Stimulated activated CD8-positive, alpha-beta memory T cell treated with anti-CD3 and anti-CD28 coated beads, Interleukin-7, amount 100 ng/mL, for 4 hours (primary cell): ENCODE data around the gene SMAP1.
A peak's percentile ranks its signal among the peaks of the same experiment; 100 is the strongest.

Experiments
- DNase-seq, 2 donors: peaks; one replicate each; pipeline ENCODE4 v3.0.0-alpha.2; 2020; ENCODE audit warnings: low read depth in 2 of 2

Gene SMAP1

DNA sequence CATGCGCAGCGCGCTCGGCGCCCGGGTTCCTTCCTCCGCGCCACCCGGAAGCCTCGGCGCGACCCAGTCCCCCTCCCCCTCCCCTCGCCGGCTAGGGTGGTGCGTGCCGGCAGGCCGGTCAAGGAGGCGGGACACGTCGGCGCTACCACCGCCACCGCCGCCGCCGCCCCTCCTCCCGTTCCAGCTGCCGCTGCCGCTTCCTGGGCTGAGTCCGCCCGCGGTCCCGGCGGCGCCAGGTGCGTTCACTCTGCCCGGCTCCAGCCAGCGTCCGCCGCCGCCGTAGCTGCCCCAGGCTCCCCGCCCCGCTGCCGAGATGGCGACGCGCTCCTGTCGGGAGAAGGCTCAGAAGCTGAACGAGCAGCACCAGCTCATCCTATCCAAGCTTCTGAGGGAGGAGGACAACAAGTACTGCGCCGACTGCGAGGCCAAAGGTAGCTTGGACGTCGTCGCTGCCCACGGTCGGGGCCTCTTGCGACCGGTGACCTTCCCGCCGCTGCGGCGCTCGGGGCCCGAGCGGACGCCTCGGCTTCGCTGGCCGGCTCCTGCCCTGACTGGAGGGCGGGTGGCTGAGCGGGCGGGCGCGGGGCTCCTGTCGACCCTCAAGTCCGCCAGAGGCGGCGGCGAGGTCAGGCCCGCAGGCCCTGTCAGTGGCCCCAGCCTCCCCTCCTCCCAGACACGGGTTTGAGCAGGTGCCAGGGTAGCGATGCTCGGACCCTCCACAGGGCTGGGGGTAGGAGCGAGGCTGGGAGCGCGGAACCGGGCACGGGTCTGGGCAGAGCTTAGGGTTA, at the start of gene SMAP1:
SMAP1 (plus strand) TSS at position 173 of the 788 bp plus-strand sequence; CDS start at position 314, 141 bp downstream.
- peak; percentile 78 to 93 for DNase-seq

DNA sequence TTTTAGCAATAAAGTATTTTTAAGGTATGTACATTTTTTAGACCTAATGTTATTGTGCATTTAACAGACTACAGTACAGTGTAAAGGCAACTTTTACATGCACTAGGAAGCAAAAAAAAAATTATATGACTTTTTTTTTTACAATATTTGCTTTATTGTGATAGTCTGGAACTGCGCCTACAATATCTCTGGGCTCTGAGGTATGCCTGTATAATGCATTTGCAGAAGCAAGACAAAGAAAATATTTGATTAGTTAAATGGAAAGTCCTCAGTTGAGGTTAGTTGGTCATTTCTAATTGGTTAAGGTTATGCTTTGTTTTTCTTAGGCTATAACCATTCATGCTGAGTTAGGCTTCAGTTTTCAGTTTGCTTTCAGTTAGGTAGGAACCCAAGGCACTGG, 46.9 kb upstream of the SMAP1 start:
- no peak for DNase-seq

DNA sequence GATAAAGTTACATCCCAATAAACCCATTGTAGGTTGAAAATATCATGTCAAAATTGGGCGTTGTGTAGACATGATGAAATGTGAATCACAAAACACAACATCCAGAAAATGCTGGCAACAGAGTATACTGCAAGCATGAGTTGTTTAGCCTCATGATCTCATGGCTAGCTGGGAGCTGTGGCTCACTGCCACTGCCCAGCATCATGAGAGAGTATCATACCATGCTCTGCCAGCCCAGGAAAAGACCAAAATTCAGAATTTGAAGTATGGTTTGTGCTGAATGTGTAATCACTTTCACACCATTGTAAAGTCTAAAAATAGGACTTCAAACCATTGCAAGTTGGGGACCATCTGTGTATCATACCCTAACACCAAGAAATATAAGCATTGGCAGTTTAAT, 45.2 kb upstream of the SMAP1 start:
- no peak for DNase-seq

DNA sequence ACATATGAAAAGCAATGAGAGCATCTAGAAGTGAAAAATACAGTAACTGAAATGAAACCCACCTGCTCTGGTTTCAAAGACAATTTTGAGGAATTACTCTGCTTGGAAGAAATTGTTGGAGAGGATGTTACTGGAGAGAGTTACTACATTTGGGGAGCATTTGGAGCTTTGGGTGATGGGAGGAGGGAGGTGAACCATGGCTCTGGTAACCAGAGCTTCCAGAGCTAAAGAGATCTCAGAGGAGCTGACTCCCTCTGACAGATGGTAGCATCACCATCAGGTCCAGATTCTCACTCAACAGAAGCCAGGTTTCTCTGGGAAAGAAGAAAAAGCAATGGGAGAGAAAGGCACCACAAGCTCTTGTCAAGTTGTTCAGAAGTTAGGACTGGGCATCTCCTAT, 42.2 kb upstream of the SMAP1 start:
- no peak for DNase-seq

DNA sequence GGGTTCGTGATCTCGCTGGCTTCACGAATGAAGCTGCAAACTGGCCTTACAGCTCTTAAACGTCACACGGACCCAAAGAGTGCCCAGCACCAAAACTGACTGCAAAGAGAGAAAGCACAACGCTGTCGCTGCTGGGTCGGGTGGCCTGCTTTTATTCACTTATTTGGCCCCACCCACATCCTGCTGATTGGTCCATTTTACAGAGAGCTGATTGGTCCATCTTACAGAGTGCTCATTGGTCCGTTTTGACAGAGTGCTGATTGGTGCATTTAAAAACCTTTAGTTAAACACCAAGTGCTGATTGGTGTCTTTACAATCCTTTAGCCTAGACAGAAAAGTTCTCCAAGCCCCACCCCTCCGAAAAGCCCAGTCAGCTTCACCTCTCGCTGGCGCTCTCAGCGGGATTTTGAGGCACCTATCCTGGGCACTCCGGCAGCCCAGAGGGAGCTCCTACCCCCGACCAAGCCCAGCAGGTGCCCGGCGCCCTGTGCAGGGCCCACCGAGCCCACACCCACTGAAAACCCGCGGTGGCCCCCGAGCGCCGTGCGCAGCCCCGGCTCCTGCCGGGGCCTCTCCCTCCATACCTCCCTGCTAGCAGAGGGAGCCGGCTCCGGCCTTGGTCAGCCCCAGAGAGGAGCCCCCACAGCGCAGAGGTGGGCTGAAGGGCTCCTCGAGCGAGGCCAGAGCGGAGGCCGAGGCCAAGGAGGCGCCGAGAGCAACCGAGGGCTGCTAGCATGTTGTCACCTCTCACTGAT, 40.0 kb upstream of the SMAP1 start:
- no peak for DNase-seq

DNA sequence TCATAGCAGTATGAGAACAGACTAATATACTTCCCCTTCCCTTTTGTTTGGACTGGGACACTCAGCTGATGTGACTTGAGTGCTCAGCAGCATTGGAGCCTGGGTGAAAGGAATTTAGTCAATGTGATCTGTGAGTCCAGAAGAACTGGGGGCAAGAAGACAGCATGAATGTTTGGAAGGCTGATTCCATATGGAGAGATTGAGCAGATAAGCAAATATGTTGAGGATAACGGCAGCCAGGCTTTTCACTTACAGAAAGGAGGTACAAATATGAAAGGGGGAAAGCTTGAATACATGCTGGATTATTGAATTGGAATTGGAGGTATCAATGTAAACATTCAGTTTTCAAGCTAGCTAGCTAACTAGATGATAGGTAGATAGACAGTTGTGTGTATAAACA, 37.8 kb upstream of the SMAP1 start:
- no peak for DNase-seq

DNA sequence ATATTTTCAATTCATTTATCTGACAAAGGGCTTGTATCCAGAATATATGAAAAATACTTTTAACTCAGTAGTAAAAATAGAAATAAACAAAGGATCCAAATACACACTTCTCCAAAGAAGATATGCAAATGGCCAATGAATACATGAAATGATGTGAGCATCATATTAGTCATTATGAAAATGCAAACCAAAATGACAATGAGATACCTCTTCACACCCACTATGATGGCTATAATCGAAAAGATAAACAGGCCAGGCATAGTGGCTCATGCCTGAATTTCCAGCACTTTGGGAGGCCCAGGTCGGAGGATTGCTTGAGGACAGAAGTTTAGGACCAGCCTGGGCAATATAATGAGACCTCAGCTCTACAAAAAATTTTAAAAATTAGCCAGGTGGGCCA, 33.8 kb upstream of the SMAP1 start:
- DNase-seq = no peak

DNA sequence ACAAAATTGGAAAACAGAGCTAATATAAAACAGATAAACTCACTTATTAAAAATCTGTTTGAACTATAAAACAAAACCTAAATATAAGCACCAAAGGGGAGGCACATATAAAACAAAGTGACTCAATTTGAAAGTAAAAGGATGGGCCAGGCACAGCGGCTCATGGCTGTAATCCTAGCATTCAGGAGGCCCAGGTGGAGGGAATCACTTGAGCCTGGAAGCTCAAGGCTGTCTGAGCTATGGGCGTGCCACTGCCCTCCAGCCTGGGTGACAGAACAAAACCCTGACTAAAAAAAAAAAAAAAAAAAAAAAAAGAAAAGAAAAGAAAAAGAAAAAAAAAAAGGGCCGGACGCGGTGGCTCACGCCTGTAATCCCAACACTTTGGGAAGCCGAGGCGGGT, 31.1 kb upstream of the SMAP1 start:
- no peak for DNase-seq

DNA sequence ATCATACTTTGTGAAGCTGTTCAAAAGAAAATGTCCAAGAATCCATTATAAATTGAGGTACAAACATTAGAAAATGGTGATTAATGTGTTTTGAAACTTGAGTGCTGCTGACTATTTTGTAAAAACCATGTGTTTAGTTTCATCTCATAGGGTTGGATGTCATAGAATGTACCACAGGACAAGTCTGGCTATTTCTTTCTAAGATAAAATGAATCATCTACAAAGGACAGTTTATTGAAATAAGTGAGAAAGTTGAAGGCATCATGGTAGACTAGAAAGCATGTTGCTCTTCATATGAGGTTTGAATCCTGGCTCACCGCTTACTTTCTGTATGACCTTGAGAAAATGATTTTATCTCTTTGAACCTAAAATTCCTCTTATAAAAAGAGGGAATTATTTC, 29.2 kb upstream of the SMAP1 start:
- DNase-seq = no peak

DNA sequence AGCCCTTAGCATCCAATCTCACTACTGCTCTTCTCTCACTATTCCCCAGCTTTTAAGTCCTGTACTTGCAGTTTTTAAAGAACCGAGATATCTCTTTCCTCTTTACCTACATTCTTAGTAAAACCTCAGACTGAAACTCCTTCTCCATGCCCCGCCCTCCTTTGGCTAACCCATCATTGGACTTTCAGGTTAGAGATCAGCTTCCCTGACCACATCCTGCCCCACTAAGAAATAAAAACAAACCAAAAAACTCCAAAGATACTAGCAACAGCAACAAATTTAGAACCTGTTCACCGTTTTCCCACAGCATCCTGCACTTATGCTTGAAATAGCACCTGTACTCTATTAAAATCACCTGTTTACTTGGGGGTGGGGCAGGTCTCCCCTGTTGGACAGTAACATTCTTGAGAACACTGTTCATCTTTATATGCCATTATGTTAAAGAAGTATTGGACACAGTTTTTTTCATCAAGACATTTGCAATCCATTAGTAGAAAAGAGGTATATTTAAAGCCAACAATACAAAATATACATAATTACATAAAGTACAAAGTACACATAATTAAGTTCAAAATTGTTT, 16.3 kb upstream of the SMAP1 start:
- peak; percentile 2 to 33 for DNase-seq

DNA sequence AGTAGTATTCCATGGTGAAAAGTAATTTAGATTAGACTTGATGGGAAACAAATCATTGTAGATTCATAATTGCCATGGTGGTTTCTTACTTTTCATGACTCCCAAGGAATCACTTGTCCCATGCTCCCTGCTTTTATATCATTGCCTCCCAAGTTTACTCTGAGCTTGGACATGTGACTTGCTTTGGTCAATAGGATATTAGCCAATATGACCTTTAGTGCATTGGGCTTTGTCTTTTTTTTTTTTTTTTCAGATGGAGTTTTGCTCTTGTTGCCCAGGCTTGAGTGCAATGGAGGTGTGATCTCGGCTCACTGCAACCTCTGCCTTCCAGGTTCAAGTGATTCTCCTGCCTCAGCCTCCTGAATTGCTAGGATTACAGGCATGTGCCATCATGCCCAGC, 15.5 kb upstream of the SMAP1 start:
- no peak for DNase-seq

DNA sequence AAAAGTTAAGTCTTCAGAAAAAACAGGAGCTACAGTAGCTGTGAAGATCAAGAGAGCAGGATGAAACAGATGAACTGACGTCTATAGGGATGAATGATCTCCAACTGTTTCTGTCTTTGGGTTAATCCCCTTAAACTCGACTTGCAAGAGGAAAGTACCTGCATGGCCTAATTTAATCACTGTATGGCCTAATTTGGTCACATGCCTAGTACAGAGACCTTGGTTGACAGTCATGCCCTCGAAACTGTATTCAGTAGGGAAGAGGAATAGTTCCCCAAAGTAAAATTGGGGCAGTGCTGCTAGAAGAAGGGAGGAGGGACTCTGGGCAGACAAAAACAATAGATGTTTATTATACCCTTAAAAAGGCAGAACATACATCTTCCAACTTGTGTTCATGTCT, 10.0 kb upstream of the SMAP1 start:
- DNase-seq = no peak

DNA sequence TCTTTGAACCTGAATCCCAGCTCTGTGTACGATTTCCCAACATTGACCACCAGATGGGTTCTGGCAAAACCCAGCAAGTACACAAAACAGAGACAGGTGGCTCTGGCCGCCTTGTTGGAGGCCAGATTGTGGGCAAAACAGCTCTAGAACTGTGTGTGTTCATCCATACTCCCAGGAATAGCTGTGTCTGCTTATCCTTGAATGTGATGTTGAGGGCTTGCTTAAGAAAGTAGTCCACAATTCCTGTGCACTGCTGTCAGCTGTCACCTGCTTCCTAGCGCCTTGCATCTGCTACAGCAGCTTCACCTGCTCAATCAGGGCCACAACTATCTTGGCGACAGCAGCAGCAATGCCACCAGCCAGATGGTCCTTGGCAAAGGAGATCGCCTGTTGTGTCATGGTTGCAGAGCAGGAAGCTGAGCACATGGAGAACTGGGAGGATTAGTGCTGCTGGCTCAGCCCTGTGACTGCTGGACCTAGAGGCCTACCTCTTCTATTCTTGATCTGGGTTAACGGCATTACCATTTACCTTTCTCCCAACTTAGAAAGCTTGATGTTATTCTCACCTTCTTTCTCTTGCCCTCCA, 3.7 kb upstream of the SMAP1 start:
- no peak for DNase-seq

DNA sequence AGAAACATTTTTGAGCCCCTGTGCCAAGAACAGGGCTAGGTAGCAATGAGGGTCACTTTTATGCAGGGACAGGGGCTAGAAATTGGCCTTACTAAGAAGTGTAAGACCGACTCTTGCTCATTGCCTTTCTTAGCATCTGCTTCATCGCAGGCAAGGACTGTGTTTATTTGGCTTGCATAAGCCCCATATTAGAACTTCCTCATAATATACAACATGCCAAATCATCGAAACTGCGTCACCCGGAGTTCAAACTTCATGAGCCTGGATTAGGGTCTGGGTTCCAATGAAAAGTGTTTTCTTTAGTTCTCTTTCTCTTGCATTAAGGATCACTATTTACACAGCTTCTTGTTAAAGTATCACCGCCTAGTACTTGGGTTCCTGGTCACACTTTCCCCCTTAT, 977 bp upstream of the SMAP1 start:
- no peak for DNase-seq

DNA sequence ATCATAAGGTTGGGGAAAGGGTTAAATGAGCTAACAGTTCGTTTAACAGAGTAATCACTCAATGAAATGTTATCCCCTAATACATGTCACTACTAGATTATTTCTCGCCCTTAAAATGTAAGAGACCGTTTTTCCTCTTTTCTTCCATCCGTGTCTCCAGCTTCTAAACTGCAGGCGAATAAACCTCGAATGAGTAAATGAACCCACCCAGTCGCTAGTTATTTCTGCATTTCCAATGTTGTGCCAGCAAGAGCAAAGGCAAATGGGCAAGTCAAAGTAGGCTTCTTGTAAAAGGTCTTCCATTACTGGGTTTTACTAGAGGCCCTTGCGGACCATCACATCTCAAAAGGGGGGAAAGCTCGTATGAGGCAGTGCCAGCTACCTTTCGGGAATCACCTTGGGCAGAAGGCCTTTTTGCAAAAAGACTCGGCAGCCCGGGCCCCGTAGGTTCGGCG, 400 bp upstream of the SMAP1 start:
- no peak for DNase-seq

DNA sequence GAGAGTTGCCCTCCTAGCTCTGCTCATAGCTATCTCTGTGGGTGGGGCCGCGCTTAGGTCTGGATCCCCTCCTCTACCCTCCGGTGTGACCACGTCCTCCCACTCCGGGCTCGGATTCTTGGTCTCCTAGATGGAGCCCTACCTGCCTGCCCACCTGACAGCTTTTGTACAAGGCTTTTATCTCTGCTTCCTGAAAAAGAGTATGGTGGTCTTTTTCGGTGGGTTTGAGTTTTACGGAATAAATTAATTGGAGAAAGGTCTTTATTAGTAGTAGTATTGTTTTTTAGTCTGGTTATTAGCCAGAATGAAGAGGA, 773 bp downstream of the SMAP1 start:
- DNase-seq = no peak

DNA sequence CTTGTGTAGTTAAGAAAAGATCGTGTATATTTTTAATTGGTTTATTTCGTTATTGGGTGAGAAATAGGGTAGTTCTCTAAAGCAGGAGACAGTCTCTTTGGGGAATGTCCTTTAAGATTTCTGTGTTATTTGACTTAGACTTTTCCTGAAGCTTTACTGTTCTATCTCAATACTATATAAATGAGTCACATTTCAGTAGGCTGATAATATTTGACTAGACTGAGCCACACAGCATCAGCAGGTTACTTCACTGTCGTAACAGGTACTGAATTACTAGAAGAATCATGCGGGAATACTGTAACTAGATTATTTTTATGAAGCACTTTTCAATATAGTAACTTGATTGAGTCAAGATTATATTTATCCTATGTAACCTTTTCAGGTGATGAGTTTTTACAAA, 1.4 kb downstream of the SMAP1 start:
- DNase-seq = no peak

DNA sequence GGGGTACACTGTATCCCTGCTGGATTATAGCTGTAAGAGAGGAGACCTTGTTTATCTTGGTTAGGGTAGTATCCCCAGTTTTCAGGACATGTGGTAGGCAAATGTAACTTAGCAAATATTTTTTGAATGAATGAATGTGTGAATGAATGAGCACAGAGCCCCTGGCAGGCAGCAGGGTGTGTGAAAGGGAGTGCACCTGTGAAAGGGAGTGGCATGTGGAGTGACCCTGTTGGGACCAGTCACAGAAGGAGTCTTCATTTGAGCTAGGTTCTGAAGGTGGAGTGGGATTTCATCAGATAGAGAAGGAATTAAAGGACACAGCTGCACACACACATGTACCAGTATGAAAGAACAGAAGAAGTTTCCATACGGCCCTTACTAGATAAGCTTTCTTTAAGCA, 4.9 kb downstream of the SMAP1 start:
- no peak for DNase-seq

DNA sequence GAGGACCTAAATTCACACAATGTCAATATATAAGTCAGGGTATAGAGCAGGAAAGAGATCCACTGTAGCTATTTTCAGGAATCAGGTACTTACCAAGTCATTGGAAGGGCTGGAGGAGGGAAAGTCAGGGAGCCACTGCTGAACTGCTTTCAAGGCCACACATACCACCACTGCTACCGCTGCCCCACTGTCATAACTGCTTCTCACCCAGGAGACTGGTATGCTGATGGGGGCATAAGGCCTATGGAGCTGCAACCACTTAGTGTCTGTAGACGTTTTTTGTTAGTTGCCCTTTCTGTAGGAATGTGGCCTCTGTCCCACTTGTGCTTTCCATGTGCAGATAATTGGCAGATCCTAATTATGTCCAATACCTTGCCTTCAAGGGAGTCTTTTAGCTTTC, 5.4 kb downstream of the SMAP1 start:
- DNase-seq = no peak

DNA sequence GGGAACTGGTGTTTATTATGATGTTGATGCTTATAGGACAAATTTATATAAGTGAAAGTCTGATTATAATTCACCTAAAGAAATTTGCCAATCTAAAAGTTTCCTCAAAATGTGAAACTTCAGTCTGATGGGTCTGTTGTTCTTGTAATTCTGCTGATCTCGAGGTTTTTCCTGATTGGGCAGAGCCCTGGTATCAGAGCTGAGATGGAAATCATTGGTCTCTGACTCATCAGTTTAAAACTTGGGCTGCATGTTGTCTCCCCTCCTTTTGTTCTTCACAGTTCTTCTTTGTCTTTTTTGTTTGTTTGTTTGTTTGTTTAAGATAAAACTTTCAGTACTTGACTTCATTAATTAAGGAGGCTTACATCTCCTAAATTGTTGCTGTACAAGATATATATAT, 5.9 kb downstream of the SMAP1 start:
- DNase-seq = no peak

DNA sequence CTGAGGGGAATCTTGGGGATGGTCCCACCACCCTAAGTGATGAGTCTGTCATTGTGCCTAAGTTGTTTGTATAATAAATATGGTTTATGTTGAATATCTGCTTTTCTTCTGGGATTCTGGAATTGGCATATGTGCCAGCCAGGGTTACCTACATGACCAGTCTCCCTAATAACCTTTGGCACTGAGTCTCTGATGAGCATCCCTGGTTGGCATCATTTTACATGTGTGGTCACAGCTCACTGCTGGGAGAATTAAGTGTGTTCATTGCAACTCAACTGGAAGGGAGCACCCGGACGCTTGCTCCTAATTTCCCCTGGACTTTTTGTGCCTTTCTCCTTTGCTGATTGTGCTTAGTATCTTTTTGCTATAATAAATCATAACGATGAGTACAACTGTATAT, 8.1 kb downstream of the SMAP1 start:
- no peak for DNase-seq

DNA sequence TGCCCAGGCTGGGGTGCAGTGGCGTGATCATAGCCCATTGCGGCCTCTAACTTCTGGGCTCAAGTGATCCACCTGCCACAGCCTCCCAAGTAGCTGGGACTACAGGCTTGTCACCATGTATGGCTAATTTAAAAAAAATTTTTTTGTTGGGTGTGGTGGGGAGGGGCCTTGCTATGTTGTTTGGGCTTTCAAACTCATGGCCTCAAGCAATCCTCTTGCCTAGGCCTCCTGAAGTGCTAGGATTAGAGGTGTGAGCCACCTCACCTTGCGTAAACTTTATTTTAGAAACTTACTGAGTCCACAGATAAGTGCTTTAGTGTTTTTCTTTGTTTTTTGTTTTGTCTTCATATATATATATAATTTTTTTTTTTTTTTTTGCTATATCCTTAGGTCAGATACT, 9.1 kb downstream of the SMAP1 start:
- no peak for DNase-seq

DNA sequence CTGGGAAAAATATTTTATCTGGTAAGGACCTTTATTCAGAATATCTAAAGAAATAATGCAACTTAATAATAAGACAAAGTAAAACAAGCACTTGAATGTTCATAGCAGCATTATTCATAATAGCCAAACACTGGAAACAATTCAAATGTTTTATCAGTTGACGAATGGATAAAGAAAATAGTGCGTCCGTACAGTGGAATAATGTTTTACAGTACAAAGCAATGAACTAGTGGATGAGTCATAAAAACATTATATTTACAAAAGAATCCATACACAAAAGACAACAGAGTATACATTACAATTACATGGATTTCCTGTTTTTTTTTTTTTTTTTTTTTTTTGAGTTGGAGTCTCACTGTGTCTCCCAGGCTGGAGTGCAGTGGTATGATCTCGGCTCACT, 12.7 kb downstream of the SMAP1 start:
- DNase-seq = no peak
